ENCODE measurements around the gene MICALL2.

Gene MICALL2

DNA sequence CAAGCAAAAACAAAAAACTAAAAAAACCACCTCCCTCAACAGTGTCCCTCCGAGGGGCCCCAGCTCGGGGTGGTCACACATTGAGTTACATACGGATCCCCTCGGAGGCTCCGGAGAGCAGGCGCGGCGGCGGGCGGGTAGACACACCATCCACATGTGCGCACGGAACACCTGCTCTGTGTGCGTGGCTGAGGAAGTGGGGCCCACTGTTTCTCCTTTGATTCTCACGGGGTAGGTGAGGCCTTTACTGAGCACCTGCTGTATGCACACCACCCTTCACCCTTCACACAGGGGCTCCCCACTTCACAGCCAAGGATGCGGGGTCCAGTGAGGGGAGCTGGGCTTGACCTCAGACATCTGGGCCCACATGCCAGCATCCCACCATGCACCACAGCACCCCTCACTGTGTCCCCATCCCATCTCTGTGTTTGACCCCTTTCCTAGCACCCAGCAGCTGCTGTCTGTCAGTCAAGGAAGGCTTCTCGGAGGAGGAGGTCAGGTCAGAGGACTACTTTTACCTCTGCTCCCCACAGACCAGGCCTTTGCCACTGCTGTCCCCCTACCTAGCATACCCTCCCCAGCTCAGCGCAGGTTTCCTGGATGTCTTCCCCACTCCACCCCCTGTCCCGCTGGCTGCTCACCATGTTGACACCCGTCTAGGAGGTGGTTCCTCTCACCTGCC lies 71.1 kb downstream of the MICALL2 start:
- no peak for DNase-seq

- no peak for DNase-seq
Measured at GRCh38 chr7:1387261-1387660, 72.0 kb downstream of the MICALL2 start.

DNA sequence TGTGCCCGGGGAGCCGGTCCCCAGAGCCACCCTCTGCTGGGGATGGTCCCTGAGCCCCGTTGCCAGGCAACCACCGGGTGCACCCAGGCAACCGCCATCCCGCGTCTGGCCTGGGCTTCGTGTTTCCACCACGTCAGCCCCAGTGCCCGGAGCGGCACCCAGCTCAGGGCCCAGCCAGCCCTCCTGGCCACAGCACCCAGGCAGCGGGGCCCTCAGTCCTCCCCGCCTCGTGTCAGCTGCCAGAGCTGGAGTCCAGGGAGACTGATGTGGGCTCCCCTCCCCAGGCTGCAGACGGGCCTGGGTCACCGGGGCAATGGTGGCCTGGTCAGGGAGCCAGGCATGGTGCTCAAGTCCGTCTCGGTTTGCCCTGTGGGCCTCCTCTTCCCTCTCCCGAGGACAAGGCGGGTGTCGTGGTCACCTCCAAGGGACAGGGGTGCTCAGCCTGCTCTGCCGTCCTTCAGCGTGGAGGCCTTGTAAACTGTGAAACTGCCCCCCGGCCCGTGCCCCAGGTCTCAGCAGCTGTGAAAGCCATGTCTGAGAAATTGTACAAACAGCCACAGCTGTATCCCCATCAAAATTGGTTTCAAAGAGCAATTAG lies 72.5 kb downstream of the MICALL2 start:
- DNase-seq, result no peak

GRCh38 chr7:1385809-1386622 lies 73.3 kb downstream of the MICALL2 start:
- no peak for DNase-seq

GRCh38 chr7:1385086-1385808 lies 74.0 kb downstream of the MICALL2 start:
- DNase-seq, result no peak
